Brain pericyte (primary cell): ENCODE data around the gene CEP55.
"Not testable (repeated sequence)": the region's sequence is repeated elsewhere in the genome, so short reads cannot be mapped to it uniquely, and the experiment has no call there.

Source experiments
- DNase-seq: peaks from one replicate; pipeline ENCODE4 v3.0.0-alpha.2; 2012; ENCODE audit warnings: low read depth, low spot score

CEP55 gene

DNA sequence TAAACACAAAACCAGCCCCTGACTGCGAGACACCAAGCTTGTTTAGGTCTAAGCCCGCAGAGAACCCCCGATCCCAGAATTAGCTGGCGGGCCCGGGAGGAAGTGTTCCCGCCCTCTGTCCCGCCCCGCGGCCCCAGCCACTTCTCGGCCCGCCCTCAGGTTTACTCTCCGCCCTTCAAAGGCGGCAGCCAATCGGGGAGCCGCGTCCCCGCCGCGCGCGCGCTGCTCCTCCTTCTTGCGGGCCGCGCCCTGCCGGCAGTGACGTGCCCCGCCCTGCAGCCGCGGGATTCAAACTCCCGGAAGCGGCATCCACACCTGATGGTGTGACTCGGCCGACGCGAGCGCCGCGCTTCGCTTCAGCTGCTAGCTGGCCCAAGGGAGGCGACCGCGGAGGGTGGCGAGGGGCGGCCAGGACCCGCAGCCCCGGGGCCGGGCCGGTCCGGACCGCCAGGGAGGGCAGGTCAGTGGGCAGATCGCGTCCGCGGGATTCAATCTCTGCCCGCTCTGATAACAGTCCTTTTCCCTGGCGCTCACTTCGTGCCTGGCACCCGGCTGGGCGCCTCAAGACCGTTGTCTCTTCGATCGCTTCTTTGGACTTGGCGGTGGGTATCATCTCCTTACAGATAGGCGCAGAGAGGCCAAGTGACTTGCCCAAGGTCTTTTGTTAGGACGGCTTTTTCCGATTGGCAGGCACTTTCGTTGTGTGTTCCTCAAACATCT, at the start of gene CEP55:
Gene CEP55 (plus strand): TSS at position 291 of the 720 bp plus-strand sequence. CDS start 3,440 bp downstream, outside the sequence.
- DNase-seq, result peak; percentile 60

GRCh38 chr10:93447019-93447418, 49.4 kb upstream of the CEP55 start:
- DNase-seq, result no peak

GRCh38 chr10:93447970-93448369, 48.4 kb upstream of the CEP55 start:
- DNase-seq, result no peak

- DNase-seq, result no peak
Measured at GRCh38 chr10:93451244-93451947, 45.0 kb upstream of the CEP55 start.

DNA sequence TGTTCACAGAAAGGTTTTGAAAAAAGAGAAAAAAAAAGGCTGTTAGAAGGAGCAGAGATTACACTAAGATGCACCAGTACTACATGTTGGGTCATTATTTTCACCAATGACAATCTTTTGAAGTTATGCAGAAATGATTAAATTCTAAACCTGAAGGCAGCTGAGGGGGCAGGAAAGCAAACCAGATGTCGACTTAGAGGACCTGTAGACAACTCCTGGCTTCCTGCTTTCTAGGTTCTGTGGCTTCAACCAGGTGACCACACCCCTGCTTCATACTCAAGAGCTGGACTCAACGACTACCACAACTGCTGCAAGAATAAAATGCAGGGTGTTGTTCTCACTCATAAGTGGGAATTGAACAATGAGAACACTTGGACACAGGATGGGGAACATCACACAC, 44.3 kb upstream of the CEP55 start:
- no peak for DNase-seq

- DNase-seq, result no peak
Measured at GRCh38 chr10:93454146-93454545, 42.3 kb upstream of the CEP55 start.

- DNase-seq, result no peak
Measured at GRCh38 chr10:93454736-93455135, 41.7 kb upstream of the CEP55 start.

DNA sequence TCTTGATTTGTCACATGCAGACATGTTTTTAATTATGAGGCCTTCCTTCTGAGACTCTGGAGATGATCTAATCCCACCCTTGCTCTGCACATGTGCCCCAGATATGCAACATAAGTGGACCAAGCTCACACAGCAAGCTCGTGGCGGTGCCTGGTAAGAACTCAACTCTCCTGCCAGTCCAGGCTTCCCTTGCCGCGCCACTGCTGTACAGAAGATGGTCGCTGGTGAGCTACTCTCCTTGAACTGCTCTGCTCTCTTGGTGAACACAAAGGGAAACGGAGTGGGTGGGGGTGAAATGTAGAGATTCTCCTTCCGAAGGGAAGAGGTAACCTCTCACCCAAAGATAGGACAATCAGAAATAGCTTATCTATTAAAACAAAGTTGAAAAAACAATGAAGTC, 39.9 kb upstream of the CEP55 start:
- DNase-seq, result no peak

GRCh38 chr10:93457511-93457910, 38.9 kb upstream of the CEP55 start:
- no peak for DNase-seq

DNA sequence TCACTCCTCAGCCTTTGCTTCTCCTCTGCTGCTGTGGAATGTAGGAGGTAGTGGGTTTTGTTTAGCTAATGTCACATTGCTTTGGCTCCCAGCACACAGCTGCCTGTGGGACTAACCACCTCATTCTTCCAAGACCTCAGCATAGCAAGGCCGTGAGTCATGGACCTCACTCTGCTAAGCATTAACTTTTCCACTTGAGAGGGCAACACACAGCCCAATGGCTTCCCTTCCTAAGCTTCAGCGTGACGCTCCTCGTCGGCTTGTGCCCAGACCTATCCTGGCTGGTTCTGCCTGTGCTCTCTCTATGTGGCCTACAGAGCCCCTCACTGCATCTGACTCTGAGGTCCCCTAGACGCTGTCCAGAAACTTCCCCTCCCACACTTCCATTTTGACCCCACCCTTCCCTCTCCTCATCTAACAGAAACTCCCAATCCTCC, 37.6 kb upstream of the CEP55 start:
- peak; percentile 95 for DNase-seq

DNA sequence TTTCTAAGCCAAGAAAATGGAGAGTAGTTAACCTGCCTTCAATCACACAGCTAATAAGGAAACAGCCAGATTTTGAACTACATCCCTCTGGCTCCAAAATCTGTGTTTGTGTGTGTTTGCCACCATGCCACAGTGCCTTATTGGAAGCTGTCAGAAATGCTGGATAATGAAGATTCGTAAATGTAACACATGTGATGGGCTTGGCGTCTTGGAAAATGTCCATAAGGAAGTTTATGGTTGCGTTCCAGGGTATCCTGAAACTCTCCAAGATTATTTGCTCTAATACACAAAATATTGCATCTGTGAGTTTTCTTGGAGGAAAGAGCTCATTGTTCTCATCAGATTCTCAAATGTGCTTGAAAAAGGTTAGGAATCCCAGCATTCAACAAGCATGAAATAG, 36.9 kb upstream of the CEP55 start:
- no peak for DNase-seq

DNA sequence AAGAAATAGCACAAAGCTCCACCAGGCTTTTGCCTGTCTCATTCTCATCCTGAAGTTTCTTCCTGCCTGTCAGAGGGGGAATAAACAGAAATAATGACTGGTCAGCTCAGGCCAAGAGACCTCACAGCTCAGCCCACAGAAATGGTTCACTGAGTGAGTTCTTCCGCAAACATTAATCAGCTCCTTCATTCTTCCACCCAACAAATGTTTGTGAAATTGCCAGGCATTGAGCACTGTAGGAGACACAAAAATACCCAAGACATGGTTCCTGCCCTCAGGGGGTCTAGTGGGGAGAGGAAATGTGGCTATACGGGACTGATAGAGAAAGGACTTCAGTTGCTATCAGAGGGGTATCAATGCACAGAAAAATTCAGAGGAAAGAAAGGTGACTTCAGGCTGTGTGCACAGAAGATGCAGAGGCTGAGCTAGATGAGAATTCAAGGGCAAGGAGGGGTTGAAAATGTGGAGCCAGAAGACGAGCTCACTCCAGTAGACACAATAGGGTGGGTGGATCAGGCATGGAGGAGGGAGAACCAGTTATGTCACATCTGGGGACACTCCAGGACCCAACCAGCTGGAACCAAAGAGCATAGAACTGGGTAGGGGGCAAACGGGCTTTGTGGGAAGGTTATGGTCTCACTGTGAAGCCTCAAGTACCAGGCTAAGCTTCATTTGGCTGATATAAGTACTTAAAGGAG, 35.2 kb upstream of the CEP55 start:
- DNase-seq, result no peak

- no peak for DNase-seq
Measured at GRCh38 chr10:93461807-93462178, 34.6 kb upstream of the CEP55 start.

DNA sequence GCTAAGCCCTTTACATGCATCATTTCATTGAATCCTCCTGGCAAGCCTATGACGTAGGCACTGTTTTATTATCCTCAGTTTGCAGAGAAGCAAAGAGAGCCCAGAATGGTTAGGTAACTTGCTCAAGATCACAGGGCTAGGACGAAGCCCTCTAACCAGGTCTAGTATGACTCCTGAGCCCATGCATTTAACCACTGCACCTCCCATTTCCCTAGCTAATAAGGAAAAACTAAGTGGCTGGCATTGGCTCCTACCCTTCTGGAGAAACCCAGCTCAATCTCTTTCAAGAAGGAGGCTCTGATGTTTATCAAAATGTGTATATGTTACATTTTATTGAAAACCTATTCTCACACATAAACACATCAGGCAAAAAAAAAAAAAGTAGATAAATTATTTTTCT, 34.0 kb upstream of the CEP55 start:
- no peak for DNase-seq

- DNase-seq, result no peak
Measured at GRCh38 chr10:93462881-93463280, 33.5 kb upstream of the CEP55 start.

GRCh38 chr10:93463723-93464476, 32.5 kb upstream of the CEP55 start:
- no peak for DNase-seq

DNA sequence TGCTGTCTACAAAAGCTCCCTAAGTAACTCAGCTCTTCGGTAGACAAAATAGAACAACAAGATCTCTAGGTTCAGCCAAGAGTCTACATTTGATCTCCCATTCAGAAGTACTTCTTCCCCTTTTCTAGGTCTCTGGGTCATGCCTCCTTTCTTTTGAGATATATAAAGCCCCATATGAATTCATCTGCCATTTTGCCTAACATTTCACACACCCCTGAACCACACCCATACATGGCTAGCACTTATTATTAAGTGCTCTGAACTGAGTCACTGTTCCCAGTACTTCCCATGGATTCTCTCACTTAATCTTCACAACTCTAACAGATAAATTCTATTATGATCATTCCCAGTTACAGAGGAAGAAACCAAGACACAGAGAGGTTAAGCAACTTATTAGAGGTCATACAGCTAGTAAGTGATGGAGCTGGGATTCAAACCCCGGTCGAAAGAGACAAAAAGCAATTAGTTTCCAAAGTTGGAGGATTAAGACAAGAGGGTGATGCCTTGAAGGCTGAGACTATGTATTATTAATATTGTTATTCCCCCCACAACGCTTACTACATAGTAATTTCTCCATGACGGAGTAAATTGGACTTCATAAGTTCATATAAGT, 31.5 kb upstream of the CEP55 start:
- no peak for DNase-seq

DNA sequence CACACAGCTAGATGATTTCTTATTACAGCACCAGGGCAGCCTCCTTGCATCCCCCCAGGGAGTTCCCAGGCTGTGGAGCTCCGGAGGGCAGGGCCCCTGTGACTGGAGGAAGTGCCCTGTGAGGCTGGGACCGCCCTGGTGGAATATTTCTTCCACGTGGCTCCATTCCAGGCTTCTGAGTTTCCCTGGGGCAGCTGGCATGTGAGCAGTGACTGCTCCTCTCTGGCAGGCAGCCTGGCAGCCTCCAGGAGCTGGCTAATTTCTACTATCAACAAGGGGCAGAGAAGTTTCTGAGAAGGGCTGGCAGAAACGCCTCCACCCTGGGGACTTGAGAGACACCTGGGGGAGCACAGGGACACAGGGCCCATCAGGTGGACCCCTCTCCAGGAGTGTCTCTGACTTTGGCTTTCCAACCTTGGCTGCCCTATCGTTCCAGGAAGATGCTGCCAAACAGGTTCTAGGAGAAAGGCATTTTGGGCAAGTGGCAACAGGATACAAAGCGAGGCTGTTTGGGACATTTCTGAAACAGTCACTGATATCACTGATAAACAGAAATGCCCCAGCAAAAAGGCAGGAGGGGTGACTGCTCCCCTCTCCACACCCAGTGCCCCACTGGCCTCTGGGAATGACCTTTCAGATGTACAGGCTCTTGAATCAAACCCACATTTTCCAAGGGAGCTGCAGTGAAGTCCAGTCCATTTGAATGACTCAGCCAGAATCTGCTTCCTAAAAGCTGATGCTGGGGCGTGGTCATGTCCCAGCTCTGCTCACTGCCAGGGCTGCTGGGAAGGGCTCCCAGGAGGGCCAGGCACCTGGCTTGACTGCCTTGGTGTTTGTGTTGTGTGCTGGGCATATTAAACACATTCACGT, 30.4 kb upstream of the CEP55 start:
- peak; percentile 73 for DNase-seq

GRCh38 chr10:93467635-93468034, 28.8 kb upstream of the CEP55 start:
- not testable (repeated sequence) for DNase-seq

GRCh38 chr10:93468461-93469213, 27.8 kb upstream of the CEP55 start:
- no peak for DNase-seq
